ENCODE measurements around the gene STAMBP.

Gene STAMBP

GRCh38 chr2:73906847-73907505 lies 78.2 kb downstream of the STAMBP start:
- DNase-seq (ENCODE audit: low read depth) = no peak

GRCh38 chr2:73907840-73908452 lies 79.2 kb downstream of the STAMBP start:
- DNase-seq (ENCODE audit: low read depth) = peak; percentile 44

- DNase-seq (ENCODE audit: low read depth) = no peak
Observed at GRCh38 chr2:73908689-73909652, 80.2 kb downstream of the STAMBP start.

- no peak for DNase-seq (ENCODE audit: low read depth)
Observed at GRCh38 chr2:73910873-73911547, 82.2 kb downstream of the STAMBP start.

GRCh38 chr2:73911548-73912208 lies 82.9 kb downstream of the STAMBP start:
- DNase-seq (ENCODE audit: low read depth) = no peak

GRCh38 chr2:73913414-73914054 lies 84.8 kb downstream of the STAMBP start:
- DNase-seq (ENCODE audit: low read depth) = no peak

GRCh38 chr2:73914667-73915066 lies 85.9 kb downstream of the STAMBP start:
- DNase-seq (ENCODE audit: low read depth) = no peak

GRCh38 chr2:73915437-73915993 lies 86.8 kb downstream of the STAMBP start:
- no peak for DNase-seq (ENCODE audit: low read depth)

GRCh38 chr2:73916666-73917065 lies 87.9 kb downstream of the STAMBP start:
- no peak for DNase-seq (ENCODE audit: low read depth)

GRCh38 chr2:73917296-73917695 lies 88.5 kb downstream of the STAMBP start:
- DNase-seq (ENCODE audit: low read depth) = no peak

- DNase-seq (ENCODE audit: low read depth) = no peak
Observed at GRCh38 chr2:73917696-73918207, 89.0 kb downstream of the STAMBP start.

- no peak for DNase-seq (ENCODE audit: low read depth)
Observed at GRCh38 chr2:73918856-73919255, 90.1 kb downstream of the STAMBP start.

GRCh38 chr2:73919596-73920228 lies 91.0 kb downstream of the STAMBP start:
- no peak for DNase-seq (ENCODE audit: low read depth)

GRCh38 chr2:73920577-73921545 lies 92.1 kb downstream of the STAMBP start:
- DNase-seq (ENCODE audit: low read depth) = no peak

GRCh38 chr2:73921581-73921980 lies 92.8 kb downstream of the STAMBP start:
- DNase-seq (ENCODE audit: low read depth) = no peak

- DNase-seq (ENCODE audit: low read depth) = no peak
Observed at GRCh38 chr2:73922681-73923080, 93.9 kb downstream of the STAMBP start.

All from stimulated activated CD4-positive, alpha-beta T cell treated with anti-CD3 and anti-CD28 coated beads, Interleukin-2, amount 100 ng/mL, for 4 hours (primary cell).